ENCODE measurements around the gene COX7B2.

DNA sequence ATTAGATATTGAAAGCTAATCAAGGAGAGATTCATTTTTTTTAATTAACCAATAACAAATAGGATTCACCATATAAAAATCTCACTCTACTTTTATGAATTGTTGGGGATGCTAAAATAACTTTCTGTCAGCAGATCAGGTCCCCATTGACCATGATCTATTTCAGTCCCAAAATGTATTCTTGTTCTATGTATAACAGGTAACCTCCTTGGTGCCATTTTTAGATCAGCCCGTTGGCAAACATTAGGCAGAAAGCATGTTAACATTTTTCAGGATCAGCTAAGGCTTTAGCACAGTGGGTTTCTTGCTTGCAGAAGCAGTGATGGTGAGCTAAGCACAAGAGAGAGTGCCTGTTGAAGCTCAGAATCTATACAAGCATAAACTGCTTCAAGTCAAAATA lies 40.8 kb upstream of the COX7B2 start:
- TF ChIP-seq, protein P1, sequence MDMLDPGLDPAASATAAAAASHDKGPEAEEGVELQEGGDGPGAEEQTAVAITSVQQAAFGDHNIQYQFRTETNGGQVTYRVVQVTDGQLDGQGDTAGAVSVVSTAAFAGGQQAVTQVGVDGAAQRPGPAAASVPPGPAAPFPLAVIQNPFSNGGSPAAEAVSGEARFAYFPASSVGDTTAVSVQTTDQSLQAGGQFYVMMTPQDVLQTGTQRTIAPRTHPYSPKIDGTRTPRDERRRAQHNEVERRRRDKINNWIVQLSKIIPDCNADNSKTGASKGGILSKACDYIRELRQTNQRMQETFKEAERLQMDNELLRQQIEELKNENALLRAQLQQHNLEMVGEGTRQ (IDR thresholded peaks at IDR 0.05; ENCODE audit: low read depth, low read length), result no peak
- TF ChIP-seq CTCF (conservative IDR thresholded peaks at IDR 0.05; ENCODE audit: low read depth, low read length) (no peak), BHLHE40 (IDR thresholded peaks at IDR 0.05; ENCODE audit: low read depth, low read length) (no peak), FOS (IDR thresholded peaks at IDR 0.05; ENCODE audit: low read depth, low read length) (no peak), CEBPB (IDR thresholded peaks at IDR 0.05; ENCODE audit: low read depth, low read length) (no peak), RAD21 (IDR thresholded peaks at IDR 0.05; ENCODE audit: low read length) (no peak), MXI1 (IDR thresholded peaks at IDR 0.05; ENCODE audit: borderline replicate concordance, low read depth, low read length) (no peak), POLR2A (IDR thresholded peaks at IDR 0.05; ENCODE audit: low read depth, low read length) (no peak), CHD1 (IDR thresholded peaks at IDR 0.05; ENCODE audit: low read depth, low read length) (no peak), SMC3 (IDR thresholded peaks at IDR 0.05; ENCODE audit: low read depth, low read length) (no peak), RFX5 (IDR thresholded peaks at IDR 0.05; ENCODE audit: low read depth, low read length) (no peak), MAFK (IDR thresholded peaks at IDR 0.05; ENCODE audit: low read depth, low read length) (no peak), MAZ (IDR thresholded peaks at IDR 0.05; ENCODE audit: borderline replicate concordance, low read depth, low read length) (no peak)
- TF ChIP-seq, protein P2, sequence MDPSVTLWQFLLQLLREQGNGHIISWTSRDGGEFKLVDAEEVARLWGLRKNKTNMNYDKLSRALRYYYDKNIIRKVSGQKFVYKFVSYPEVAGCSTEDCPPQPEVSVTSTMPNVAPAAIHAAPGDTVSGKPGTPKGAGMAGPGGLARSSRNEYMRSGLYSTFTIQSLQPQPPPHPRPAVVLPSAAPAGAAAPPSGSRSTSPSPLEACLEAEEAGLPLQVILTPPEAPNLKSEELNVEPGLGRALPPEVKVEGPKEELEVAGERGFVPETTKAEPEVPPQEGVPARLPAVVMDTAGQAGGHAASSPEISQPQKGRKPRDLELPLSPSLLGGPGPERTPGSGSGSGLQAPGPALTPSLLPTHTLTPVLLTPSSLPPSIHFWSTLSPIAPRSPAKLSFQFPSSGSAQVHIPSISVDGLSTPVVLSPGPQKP (IDR thresholded peaks at IDR 0.05; ENCODE audit: borderline replicate concordance, low read depth, low read length), result no peak

Data from IMR-90 (cell line).